ENCODE measurements around the gene NLGN1. TPM values are rescaled to one million over a fixed set of nuclear protein-coding genes. Genes with fewer than 3 reads are reported as not detected.

NLGN1 gene
- total RNA-seq, 1 experiment from 2014 or later: not detected

DNA sequence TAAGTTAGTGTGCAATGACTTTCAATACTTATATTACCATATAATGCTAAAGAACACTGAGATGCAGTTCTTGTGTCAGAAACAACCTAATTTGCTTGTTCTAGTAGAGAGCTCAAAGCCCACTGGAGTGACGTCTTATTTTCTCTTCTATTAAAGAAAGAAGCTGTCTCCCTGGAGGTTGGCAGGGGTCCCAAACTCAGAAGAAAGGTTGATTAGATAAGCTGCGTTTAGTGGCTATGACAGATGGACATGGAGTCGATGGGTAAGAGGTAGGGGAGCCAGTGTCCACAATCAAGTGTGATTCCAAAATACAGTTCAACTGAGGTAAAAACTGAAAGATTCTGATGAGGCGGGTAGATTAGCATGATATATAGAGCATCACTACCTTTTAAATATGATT, 363.6 kb downstream of the NLGN1 start:
- H3K79me2 ChIP-seq (ENCODE audit: insufficient read depth, low read length): no peaks in the 10 kb centered on the region
- BruUV-seq (replicated peaks): no TSS peak
- no peaks in the 10 kb centered on the region for H3K36me3 ChIP-seq (ENCODE audit: control insufficient read depth in 1 of 2, insufficient read depth in 2 of 2, low read length in 2 of 2)
- H3K9me2 ChIP-seq (ENCODE audit: insufficient read depth): no peaks in the 10 kb centered on the region
- H3K4me2 ChIP-seq (ENCODE audit: low read length): no peak overlapping the region
- no peaks in the 10 kb centered on the region for H3K4me1 ChIP-seq (ENCODE audit: control insufficient read depth in 1 of 2, insufficient read depth in 2 of 2, low read length in 2 of 2)
- H4K20me1 ChIP-seq (ENCODE audit: insufficient read depth): no peaks in the 10 kb centered on the region
- intact Hi-C loops (cut with micrococcal nuclease): no loop called here
- no peak overlapping the region for H3K27ac ChIP-seq (ENCODE audit: low read depth, low read length)
- ChIA-PET CTCF (interaction anchor here (1.5 kb wide), 1 partner anchor 16 kb away, joined by 3 read pairs; no protein-coding TSS in a partner anchor), POLR2A (no interaction called here), RAD21 (ENCODE audit: low non-redundant PET in 1 of 2, low total read pairs in 2 of 2, uncharacterized antibody in 2 of 2, unreplicated experiment in 2 of 2) (no interaction called here)
- H3K9me3 ChIP-seq (ENCODE audit: control insufficient read depth in 1 of 2, insufficient read depth in 1 of 2, low read depth in 1 of 2, low read length in 2 of 2): no peaks in the 10 kb centered on the region
- H2AFZ ChIP-seq (ENCODE audit: low read depth, low read length, poor library complexity, severe bottlenecking): no peak overlapping the region
- ATAC-seq: no peak
- H3K27me3 ChIP-seq (ENCODE audit: insufficient read depth, low read length): no peaks in the 10 kb centered on the region
- no peak overlapping the region for H3K9ac ChIP-seq (ENCODE audit: low read length)
- no peak overlapping the region for H3K4me3 ChIP-seq (replicated peaks in 1 of 2; ENCODE audit: low read depth in 1 of 2, low read length in 2 of 2)
- TF ChIP-seq RAD21 (IDR thresholded peaks at IDR 0.05; ENCODE audit: low read depth) (no peak), POLR2AphosphoS5 (IDR thresholded peaks at IDR 0.05; ENCODE audit: low read depth, low read length) (no peak), EGR1 (IDR thresholded peaks at IDR 0.05; ENCODE audit: low read depth) (no peak), SIN3A (IDR thresholded peaks at IDR 0.05; ENCODE audit: low read depth) (no peak), CEBPB (IDR thresholded peaks at IDR 0.05; ENCODE audit: low read depth) (no peak), CBX3 (IDR thresholded peaks at IDR 0.05; ENCODE audit: low read depth) (no peak), SP1 (IDR thresholded peaks at IDR 0.05; ENCODE audit: low read depth) (no peak), ZFX (IDR thresholded peaks at IDR 0.05) (no peak), FOSL1 (IDR thresholded peaks at IDR 0.05; ENCODE audit: low read depth) (no peak), POLR2A (IDR thresholded peaks at IDR 0.05; ENCODE audit: borderline replicate concordance, extremely low read depth, insufficient read depth, insufficient read length) (no peak), JUND (IDR thresholded peaks at IDR 0.05) (no peak)
- TF ChIP-seq, protein P1, sequence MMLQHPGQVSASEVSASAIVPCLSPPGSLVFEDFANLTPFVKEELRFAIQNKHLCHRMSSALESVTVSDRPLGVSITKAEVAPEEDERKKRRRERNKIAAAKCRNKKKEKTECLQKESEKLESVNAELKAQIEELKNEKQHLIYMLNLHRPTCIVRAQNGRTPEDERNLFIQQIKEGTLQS (IDR thresholded peaks at IDR 0.05): no peak
- TF ChIP-seq, protein P2, sequence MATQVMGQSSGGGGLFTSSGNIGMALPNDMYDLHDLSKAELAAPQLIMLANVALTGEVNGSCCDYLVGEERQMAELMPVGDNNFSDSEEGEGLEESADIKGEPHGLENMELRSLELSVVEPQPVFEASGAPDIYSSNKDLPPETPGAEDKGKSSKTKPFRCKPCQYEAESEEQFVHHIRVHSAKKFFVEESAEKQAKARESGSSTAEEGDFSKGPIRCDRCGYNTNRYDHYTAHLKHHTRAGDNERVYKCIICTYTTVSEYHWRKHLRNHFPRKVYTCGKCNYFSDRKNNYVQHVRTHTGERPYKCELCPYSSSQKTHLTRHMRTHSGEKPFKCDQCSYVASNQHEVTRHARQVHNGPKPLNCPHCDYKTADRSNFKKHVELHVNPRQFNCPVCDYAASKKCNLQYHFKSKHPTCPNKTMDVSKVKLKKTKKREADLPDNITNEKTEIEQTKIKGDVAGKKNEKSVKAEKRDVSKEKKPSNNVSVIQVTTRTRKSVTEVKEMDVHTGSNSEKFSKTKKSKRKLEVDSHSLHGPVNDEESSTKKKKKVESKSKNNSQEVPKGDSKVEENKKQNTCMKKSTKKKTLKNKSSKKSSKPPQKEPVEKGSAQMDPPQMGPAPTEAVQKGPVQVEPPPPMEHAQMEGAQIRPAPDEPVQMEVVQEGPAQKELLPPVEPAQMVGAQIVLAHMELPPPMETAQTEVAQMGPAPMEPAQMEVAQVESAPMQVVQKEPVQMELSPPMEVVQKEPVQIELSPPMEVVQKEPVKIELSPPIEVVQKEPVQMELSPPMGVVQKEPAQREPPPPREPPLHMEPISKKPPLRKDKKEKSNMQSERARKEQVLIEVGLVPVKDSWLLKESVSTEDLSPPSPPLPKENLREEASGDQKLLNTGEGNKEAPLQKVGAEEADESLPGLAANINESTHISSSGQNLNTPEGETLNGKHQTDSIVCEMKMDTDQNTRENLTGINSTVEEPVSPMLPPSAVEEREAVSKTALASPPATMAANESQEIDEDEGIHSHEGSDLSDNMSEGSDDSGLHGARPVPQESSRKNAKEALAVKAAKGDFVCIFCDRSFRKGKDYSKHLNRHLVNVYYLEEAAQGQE (IDR thresholded peaks at IDR 0.05; ENCODE audit: low read depth): no peak
- TF ChIP-seq, protein P3, sequence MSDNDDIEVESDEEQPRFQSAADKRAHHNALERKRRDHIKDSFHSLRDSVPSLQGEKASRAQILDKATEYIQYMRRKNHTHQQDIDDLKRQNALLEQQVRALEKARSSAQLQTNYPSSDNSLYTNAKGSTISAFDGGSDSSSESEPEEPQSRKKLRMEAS (IDR thresholded peaks at IDR 0.05): no peak
- TF ChIP-seq, protein P4, sequence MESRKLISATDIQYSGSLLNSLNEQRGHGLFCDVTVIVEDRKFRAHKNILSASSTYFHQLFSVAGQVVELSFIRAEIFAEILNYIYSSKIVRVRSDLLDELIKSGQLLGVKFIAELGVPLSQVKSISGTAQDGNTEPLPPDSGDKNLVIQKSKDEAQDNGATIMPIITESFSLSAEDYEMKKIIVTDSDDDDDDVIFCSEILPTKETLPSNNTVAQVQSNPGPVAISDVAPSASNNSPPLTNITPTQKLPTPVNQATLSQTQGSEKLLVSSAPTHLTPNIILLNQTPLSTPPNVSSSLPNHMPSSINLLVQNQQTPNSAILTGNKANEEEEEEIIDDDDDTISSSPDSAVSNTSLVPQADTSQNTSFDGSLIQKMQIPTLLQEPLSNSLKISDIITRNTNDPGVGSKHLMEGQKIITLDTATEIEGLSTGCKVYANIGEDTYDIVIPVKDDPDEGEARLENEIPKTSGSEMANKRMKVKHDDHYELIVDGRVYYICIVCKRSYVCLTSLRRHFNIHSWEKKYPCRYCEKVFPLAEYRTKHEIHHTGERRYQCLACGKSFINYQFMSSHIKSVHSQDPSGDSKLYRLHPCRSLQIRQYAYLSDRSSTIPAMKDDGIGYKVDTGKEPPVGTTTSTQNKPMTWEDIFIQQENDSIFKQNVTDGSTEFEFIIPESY (IDR thresholded peaks at IDR 0.05; ENCODE audit: extremely low read depth, insufficient replicate concordance, low read length): no peak
- TF ChIP-seq, protein P5, sequence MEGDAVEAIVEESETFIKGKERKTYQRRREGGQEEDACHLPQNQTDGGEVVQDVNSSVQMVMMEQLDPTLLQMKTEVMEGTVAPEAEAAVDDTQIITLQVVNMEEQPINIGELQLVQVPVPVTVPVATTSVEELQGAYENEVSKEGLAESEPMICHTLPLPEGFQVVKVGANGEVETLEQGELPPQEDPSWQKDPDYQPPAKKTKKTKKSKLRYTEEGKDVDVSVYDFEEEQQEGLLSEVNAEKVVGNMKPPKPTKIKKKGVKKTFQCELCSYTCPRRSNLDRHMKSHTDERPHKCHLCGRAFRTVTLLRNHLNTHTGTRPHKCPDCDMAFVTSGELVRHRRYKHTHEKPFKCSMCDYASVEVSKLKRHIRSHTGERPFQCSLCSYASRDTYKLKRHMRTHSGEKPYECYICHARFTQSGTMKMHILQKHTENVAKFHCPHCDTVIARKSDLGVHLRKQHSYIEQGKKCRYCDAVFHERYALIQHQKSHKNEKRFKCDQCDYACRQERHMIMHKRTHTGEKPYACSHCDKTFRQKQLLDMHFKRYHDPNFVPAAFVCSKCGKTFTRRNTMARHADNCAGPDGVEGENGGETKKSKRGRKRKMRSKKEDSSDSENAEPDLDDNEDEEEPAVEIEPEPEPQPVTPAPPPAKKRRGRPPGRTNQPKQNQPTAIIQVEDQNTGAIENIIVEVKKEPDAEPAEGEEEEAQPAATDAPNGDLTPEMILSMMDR (IDR thresholded peaks at IDR 0.05 in 2 of 3, conservative IDR thresholded peaks at IDR 0.05 in 1 of 3; ENCODE audit: borderline replicate concordance in 1 of 3, insufficient read depth in 1 of 3, low read depth in 2 of 3, low read length in 2 of 3): no peak
- no peak for DNase-seq (ENCODE audit: low read depth, low spot score)
